PC-9 (cell line): ENCODE results near the gene LRRC32. TPM values are rescaled to one million over a fixed set of nuclear protein-coding genes. Genes with fewer than 3 reads are reported as not detected.

ENCODE experiments used
- BruUV-seq: library from RNA; stranded (reverse); fragments of 400-500 nt; replicated peaks from 2 replicates; lab custom pipeline; 2021; lab: Mats Ljungman, UMichigan
- CTCF ChIA-PET: fragments of 300-600 bp; sonication (Branson Sonifier 250); formaldehyde crosslinking; loops from one replicate; lab custom pipeline; 2022; ENCODE audit warnings: antibody characterized with exemption; lab: Charles Lee
- POLR2A ChIA-PET: fragments of 300-600 bp; sonication (Branson Sonifier 250); formaldehyde crosslinking; loops from one replicate; lab custom pipeline; 2022; ENCODE audit warnings: antibody characterized with exemption; ENCODE audit not compliant: unreplicated experiment; lab: Charles Lee
- DNase-seq, 2 experiments: peaks; one replicate each; pipeline versions ENCODE4 v3.0.0 to v3.0.0-alpha.2; 2015 to 2022; ENCODE audit warnings: mixed read lengths in 1 of 2
- H2AFZ ChIP-seq: fragments of 200-600 bp; sonication (generic); 2 replicates; pipeline ENCODE4 v1.8.1; 2017; ENCODE audit warnings: antibody characterized with exemption
- H3F3A ChIP-seq: fragments of 200-600 bp; sonication (generic); 2 replicates; pipeline ENCODE4 v1.8.1; 2017; ENCODE audit warnings: antibody characterized with exemption, mild to moderate bottlenecking, low read depth; ENCODE audit not compliant: insufficient read depth
- H3K27ac ChIP-seq: fragments of 200-600 bp; sonication (generic); 2 replicates; pipeline ENCODE4 v1.6.1; 2016; ENCODE audit warnings: mixed run types
- H3K27me3 ChIP-seq: fragments of 200-600 bp; sonication (generic); 2 replicates; pipeline ENCODE4 v1.6.1; 2016; ENCODE audit warnings: low read depth, mixed run types; ENCODE audit not compliant: insufficient read depth
- H3K36me3 ChIP-seq: fragments of 200-600 bp; sonication (generic); 2 replicates; pipeline ENCODE4 v1.6.1; 2016; ENCODE audit warnings: low read depth, mixed run types
- H3K4me1 ChIP-seq: fragments of 200-600 bp; sonication (generic); replicated peaks from 2 replicates; pipeline ENCODE4 v1.6.1; 2016; ENCODE audit warnings: mixed run types; ENCODE audit not compliant: insufficient read depth
- H3K4me2 ChIP-seq: fragments of 200-600 bp; sonication (generic); 2 replicates; pipeline ENCODE4 v1.6.1; 2017; ENCODE audit warnings: mixed run types
- H3K4me3 ChIP-seq: fragments of 200-600 bp; sonication (generic); 2 replicates; pipeline ENCODE4 v1.6.1; 2016; ENCODE audit warnings: mixed run types
- H3K79me2 ChIP-seq: fragments of 200-600 bp; sonication (generic); 2 replicates; pipeline ENCODE4 v1.6.1; 2017; ENCODE audit warnings: low read depth, mixed run types
- H3K9me2 ChIP-seq: fragments of 200-600 bp; sonication (generic); 2 replicates; pipeline ENCODE4 v1.8.1; 2017; ENCODE audit warnings: mild to moderate bottlenecking; ENCODE audit not compliant: insufficient read depth
- H3K9me3 ChIP-seq: fragments of 200-600 bp; sonication (generic); 2 replicates; pipeline ENCODE4 v1.8.1; 2016; ENCODE audit warnings: low read depth; ENCODE audit not compliant: insufficient read depth
- H4K20me1 ChIP-seq: fragments of 200-600 bp; sonication (generic); 2 replicates; pipeline ENCODE4 v1.8.1; 2017; ENCODE audit not compliant: insufficient read depth
- EZH2 ChIP-seq: fragments of 200-600 bp; sonication (generic); IDR thresholded peaks from 2 replicates; pipeline ENCODE4 v1.8.0; 2017; ENCODE audit warnings: antibody characterized with exemption, low read depth
- intact Hi-C: fragments of 100-400 bp; cut with micrococcal nuclease; formaldehyde crosslinking; loops from one replicate; pipeline ENCODE4 v1.10.0; 2022; ENCODE audit not compliant: unreplicated experiment
- total RNA-seq: library from RNA; stranded (reverse); gene quantifications from 2 replicates; pipeline ENCODE4 v1.2.3, GENCODE V29; 2021
- TF ChIP-seq, protein P1 (sequence below): fragments of 200-600 bp; sonication (generic); conservative IDR thresholded peaks from 2 replicates; pipeline ENCODE4 v1.6.1; 2017; ENCODE audit warnings: mixed run types, antibody characterized with exemption, mild to moderate bottlenecking, moderate library complexity

Gene LRRC32
- total RNA-seq, 1 experiment from 2014 or later, result not detected

DNA sequence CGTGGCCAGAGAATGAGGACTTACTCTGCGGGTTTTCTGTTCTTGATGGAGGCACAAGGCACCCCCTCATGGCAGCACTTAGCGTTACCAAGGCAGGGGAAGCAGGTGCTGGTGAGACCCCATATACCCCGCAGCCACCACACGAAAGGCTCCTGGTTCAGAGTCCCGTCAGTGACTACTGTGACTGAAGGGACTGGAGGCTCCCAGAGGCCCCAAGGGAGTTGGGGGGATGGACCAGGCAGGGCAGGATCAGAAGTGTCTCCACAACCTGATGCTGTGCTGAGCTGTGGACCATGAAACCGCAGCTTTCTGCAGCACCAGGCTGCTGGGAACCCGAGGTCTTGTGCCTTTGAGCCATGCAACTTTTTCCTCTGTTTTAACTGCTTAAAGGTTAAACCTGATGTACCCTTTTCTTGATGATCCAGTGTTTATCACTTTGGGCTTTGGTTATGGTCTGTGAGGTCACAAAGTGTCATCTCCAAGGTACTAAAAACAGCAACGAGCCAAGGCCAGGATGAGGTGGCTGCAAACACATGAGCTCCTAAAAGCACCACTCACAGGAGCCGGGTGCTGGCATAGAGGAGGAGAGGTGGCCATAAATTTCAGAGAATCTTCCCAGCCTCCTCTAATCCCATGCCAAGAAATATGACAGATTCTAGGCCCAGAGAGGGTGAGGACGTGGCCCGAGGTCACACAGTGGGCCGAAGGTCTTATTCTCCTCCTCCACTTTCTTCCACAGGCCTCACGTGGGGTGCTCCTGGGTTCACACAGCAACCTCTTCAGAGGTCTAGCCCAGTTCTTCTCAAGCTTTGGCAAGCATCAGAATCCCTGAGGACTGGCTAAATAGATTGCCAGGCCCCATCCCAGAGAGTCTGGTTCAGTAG, 4.2 kb upstream of the LRRC32 start:
- CTCF ChIA-PET, result no interaction called here
- H3K9me3 ChIP-seq, result no peaks in the 10 kb centered on the region
- 0 out of 2 replicates have a peak, but pooled peaks cover 5% of the 10 kb centered on the region for H4K20me1 ChIP-seq
- peaks cover 29% of the 10 kb centered on the region for H3K27me3 ChIP-seq
- intact Hi-C loops, result no loop called here
- no peak overlapping the region for H2AFZ ChIP-seq
- H3K79me2 ChIP-seq, result no peaks in the 10 kb centered on the region
- H3K27ac ChIP-seq, result no peak overlapping the region
- no TSS peak for BruUV-seq
- POLR2A ChIA-PET, result interaction anchor here (0.6 kb wide), 1 partner anchor 151 kb away, joined by 22 read pairs; no protein-coding TSS in a partner anchor
- H3K36me3 ChIP-seq, result no peaks in the 10 kb centered on the region
- H3K4me1 ChIP-seq, result no peaks in the 10 kb centered on the region; the same call in 1 of the 2 replicates
- no peaks in the 10 kb centered on the region for H3F3A ChIP-seq
- no peaks in the 10 kb centered on the region for H3K9me2 ChIP-seq
- no peak for TF ChIP-seq EZH2
- TF ChIP-seq, protein P1, sequence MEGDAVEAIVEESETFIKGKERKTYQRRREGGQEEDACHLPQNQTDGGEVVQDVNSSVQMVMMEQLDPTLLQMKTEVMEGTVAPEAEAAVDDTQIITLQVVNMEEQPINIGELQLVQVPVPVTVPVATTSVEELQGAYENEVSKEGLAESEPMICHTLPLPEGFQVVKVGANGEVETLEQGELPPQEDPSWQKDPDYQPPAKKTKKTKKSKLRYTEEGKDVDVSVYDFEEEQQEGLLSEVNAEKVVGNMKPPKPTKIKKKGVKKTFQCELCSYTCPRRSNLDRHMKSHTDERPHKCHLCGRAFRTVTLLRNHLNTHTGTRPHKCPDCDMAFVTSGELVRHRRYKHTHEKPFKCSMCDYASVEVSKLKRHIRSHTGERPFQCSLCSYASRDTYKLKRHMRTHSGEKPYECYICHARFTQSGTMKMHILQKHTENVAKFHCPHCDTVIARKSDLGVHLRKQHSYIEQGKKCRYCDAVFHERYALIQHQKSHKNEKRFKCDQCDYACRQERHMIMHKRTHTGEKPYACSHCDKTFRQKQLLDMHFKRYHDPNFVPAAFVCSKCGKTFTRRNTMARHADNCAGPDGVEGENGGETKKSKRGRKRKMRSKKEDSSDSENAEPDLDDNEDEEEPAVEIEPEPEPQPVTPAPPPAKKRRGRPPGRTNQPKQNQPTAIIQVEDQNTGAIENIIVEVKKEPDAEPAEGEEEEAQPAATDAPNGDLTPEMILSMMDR, result no peak
- DNase-seq, result no peak
- no peak overlapping the region for H3K4me2 ChIP-seq
- no peak overlapping the region for H3K4me3 ChIP-seq

DNA sequence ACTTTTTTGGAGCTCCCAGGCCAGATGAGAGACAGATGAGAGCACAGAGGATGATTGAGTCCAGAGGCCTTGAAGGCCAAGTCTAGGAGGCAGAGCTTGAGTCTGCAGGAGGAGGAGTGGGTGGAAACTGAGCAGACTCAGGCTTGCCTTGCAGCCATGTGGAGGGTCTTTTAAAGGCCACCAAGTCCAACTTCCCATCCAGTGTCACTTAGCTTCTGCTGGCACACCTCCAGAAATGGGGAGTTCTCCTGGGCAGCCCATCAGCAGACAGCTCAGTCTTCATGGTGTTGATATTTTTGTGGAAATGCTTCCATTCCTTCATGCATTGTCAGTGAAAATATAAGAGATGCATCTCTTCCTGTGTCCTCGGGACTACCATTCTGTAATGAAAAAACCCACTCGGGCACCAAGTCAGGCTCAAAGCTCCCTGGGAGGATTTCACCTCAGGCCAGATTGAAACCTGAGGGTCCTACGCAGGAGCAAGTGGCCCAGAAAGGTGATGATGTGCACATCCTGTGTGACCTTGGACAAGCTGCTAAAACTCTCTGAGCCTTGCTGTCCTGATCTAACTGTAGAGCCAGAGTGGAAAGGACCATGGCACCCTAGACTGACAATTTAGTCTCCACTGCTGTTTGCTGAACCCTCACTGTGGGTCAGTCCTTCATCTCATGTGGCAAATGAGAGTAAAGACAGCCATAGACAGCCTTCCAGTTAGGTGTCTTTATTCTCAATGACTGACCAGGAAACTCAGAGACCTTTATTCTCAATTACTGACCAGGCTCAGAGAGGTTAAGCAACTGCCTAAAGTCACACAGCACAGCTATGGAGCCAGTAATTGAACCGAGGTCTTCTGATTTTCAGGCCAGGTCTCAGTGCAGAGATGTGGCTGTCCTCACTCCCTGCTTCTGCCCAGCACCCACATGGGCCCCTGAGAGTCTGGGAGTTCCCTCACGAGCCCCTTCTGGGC, 2.9 kb upstream of the LRRC32 start:
- ChIA-PET CTCF (no interaction called here), POLR2A (no interaction called here)
- no peaks in the 10 kb centered on the region for H3K9me3 ChIP-seq
- no peak overlapping the region for H3K4me2 ChIP-seq
- intact Hi-C loops, result no loop called here
- H3K79me2 ChIP-seq, result no peaks in the 10 kb centered on the region
- H4K20me1 ChIP-seq, result 0 out of 2 replicates have a peak, but pooled peaks cover 5% of the 10 kb centered on the region
- no peak for DNase-seq
- H3F3A ChIP-seq, result no peaks in the 10 kb centered on the region
- H2AFZ ChIP-seq, result no peak overlapping the region
- TF ChIP-seq, protein P1, result no peak
- no peak for TF ChIP-seq EZH2
- H3K27me3 ChIP-seq, result peaks cover 41% of the 10 kb centered on the region
- H3K27ac ChIP-seq, result no peak overlapping the region
- H3K36me3 ChIP-seq, result no peaks in the 10 kb centered on the region
- H3K4me3 ChIP-seq, result no peak overlapping the region
- BruUV-seq, result no TSS peak
- H3K9me2 ChIP-seq, result no peaks in the 10 kb centered on the region
- H3K4me1 ChIP-seq, result no peaks in the 10 kb centered on the region; the same call in 1 of the 2 replicates
